ENCODE results near the gene HSP90AB1. TPM values are rescaled to one million over a fixed set of nuclear protein-coding genes. Genes with fewer than 3 reads are reported as not detected.

Gene HSP90AB1
- total and polyA plus RNA-seq, 2 of the 8 experiments (the other 6 are each of a cell fraction or from before 2014, with no cell fraction given): 1,564 to 2,297 TPM

- Histone ChIP-seq H2AFZ (ENCODE audit: low read length) (no peak overlapping the region), H4K20me1 (replicated peaks in 1 of 2; ENCODE audit: control insufficient read depth in 1 of 2, insufficient read depth in 2 of 2, low read length in 2 of 2) (peaks cover 0 to 8% of the 10 kb centered on the region in 2 experiments), H2BK20ac (ENCODE audit: low read length) (no peak overlapping the region), H3K56ac (replicated peaks; ENCODE audit: insufficient read length, low read depth, low read length) (no peak overlapping the region), H4K8ac (ENCODE audit: extremely low read depth, insufficient read depth, low read length) (no peak overlapping the region), H3K9me3 (ENCODE audit: insufficient read depth in 2 of 2, low read depth in 1 of 2, low read length in 1 of 2) (no peaks in the 10 kb centered on the region), H3K27me3 (replicated peaks in 1 of 4; ENCODE audit: control insufficient read depth in 3 of 4, extremely low read depth in 1 of 4, insufficient read depth in 3 of 4, low read length in 3 of 4) (peaks cover 0 to 3% (median 0%) of the 10 kb centered on the region in 4 experiments; a peak in 1 of 7 replicates), H3K4me2 (ENCODE audit: insufficient read depth in 1 of 2, low read depth in 2 of 2, low read length in 2 of 2) (no peak overlapping the region), H3K27ac (ENCODE audit: low read depth, low read length) (no peak overlapping the region), H2BK12ac (ENCODE audit: low read depth, low read length) (no peak overlapping the region), H4K91ac (replicated peaks; ENCODE audit: insufficient read length, low read length) (no peak overlapping the region), H3K4me3 (ENCODE audit: extremely low read depth in 1 of 4, insufficient read depth in 2 of 4, low read depth in 3 of 4, low read length in 4 of 4) (no peak overlapping the region), H3K36me3 (ENCODE audit: control insufficient read depth in 2 of 4, insufficient read depth in 4 of 4, low read length in 3 of 4) (peaks cover 0 to 9% (median 3%) of the 10 kb centered on the region in 4 experiments; a peak in 4 of 8 replicates), H3K23ac (ENCODE audit: insufficient read length) (no peak overlapping the region), H3K79me1 (ENCODE audit: low read depth, low read length) (no peaks in the 10 kb centered on the region), H3K4me1 (replicated peaks in 1 of 4; ENCODE audit: control insufficient read depth in 3 of 4, insufficient read depth in 4 of 4, low read length in 3 of 4) (peaks cover 0 to 2% (median 0%) of the 10 kb centered on the region in 4 experiments; a peak in 3 of 7 replicates), H3K9ac (replicated peaks in 1 of 4; ENCODE audit: extremely low read depth in 1 of 4, low read depth in 3 of 4, low read length in 3 of 4) (no peak overlapping the region), H2BK15ac (ENCODE audit: low read length) (no peak overlapping the region), H3K79me2 (ENCODE audit: control insufficient read depth in 1 of 2, insufficient read depth in 2 of 2, low read length in 2 of 2) (no peaks in the 10 kb centered on the region), H2AK5ac (ENCODE audit: low read depth, low read length) (no peak overlapping the region), H3K4ac (replicated peaks; ENCODE audit: insufficient read length, low read depth, low read length) (no peak overlapping the region), H3K18ac (ENCODE audit: extremely low read depth, low read length) (no peak overlapping the region), H2BK5ac (ENCODE audit: low read depth, low read length) (no peak overlapping the region), H3K14ac (ENCODE audit: insufficient read length) (no peak overlapping the region), H3K23me2 (ENCODE audit: low read depth, low read length) (no peaks in the 10 kb centered on the region; the same call in 1 of the 2 replicates), H4K5ac (ENCODE audit: insufficient read length, low read depth, low read length) (no peak overlapping the region), H2BK120ac (replicated peaks; ENCODE audit: low read depth, low read length) (no peak overlapping the region)
- no peak for TF ChIP-seq HDAC2 (IDR thresholded peaks at IDR 0.05; ENCODE audit: borderline replicate concordance in 1 of 2, low read depth in 2 of 2, low read length in 2 of 2)
- no peak for DNase-seq (ENCODE audit: low read depth in 1 of 2, low spot score in 2 of 2)
- WGBS, 2 experiments (ENCODE audit: extremely low coverage in 1 of 2, insufficient coverage in 1 of 2, insufficient read length in 1 of 2, insufficient replicate concordance in 2 of 2, low coverage in 1 of 2, low lambda C conversion rate in 2 of 2, missing lambda C conversion rate in 1 of 2): 79% methylated on average over 7 of the region's 7 CpGs; no CpG with 5 or more reads in 1 of the 2 experiments
- ChIA-PET CTCF (ENCODE audit: partially characterized antibody) (interaction anchor here (0.9 to 19.0 kb wide), 11 partner anchors 10 to 61 kb away, joined by 3 to 330 read pairs (median 6); partner anchors contain the start of genes AARS2 and TMEM151B), POLR2A (ENCODE audit: partially characterized antibody) (interaction anchor here (0.6 to 3.2 kb wide), 12 partner anchors 9 to 40 kb away, joined by 3 to 18 read pairs (median 4); partner anchors contain the start of genes AARS2 and SLC35B2)
- FAIRE-seq: no peak
Observed at GRCh38 chr6:44277763-44278162, 30.9 kb downstream of the HSP90AB1 start.
